ENCODE results near the gene CST5.
"Not testable (repeated sequence)": the region's sequence is repeated elsewhere in the genome, so short reads cannot be mapped to it uniquely, and the experiment has no call there.

Gene CST5

DNA sequence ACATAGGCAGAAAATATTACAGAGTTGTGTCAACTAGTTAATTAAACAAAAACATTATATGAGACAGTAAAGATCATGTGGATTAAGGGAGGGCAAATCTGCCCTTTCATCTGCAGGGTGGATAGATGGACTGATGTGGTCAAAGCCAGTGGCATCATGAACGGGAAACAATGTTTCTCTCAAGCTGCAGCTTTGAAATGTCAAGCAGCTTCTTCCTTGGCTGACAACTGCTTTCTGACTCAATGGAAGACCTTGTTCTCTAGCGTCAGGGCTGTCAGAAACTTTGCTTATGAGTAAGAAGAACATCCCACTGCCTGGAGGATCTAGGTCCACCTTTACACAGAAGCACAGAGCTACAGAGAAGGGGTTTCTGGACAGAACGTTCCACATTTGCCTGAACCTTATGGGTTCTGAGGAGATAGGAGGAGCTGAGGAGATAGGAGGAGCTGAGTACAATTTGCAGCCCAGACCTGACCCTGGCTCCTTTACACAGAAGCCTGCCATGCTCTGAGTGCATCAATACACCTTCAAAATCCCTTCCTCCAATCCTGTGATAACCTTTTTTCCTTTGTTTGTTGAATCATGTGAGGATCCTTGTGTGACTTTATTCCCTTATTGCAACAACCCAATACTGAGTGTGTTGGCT is 6.1 kb downstream of the CST5 start:
- 76% methylated on average over 3 of the region's 3 CpGs for WGBS
- Histone ChIP-seq H3K27ac (ENCODE audit: low read depth, low read length) (no peak overlapping the region), H3K4me3 (ENCODE audit: low read length) (no peak overlapping the region), H3K9ac (ENCODE audit: low read depth, low read length) (no peak overlapping the region), H3K27me3 (ENCODE audit: insufficient read depth, low read length) (no peaks in the 10 kb centered on the region; the same call in 1 of the 2 replicates), H3K4me1 (ENCODE audit: insufficient read depth, low read length) (peaks cover 33% of the 10 kb centered on the region), H3K36me3 (ENCODE audit: insufficient read depth, low read length) (no peaks in the 10 kb centered on the region), H3K9me3 (ENCODE audit: insufficient read depth, low read depth, low read length) (no peaks in the 10 kb centered on the region)

DNA sequence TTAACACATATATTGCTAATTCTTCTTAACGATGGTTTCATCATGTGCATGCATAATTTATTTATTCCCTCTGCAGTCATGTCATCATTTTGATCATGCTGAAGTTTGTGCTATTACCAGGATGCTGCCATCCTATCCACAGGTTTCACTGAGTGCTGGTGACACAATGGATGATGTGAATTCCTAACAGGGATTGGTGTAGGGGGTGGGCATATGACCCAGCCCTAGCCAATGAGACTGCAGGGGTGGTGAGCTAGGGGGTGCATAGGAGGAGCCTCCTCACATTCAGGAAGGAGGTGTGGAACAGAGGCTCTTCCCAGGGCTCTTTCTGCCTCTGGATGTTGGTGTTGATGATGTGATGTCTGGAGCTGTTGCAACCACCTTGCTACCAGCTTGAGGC is 7.5 kb downstream of the CST5 start:
- 100% methylated on average over 1 of the region's 1 CpG for WGBS
- Histone ChIP-seq H3K36me3 (ENCODE audit: insufficient read depth, low read length) (no peaks in the 10 kb centered on the region), H3K9ac (ENCODE audit: low read depth, low read length) (no peak overlapping the region), H3K9me3 (ENCODE audit: insufficient read depth, low read depth, low read length) (no peaks in the 10 kb centered on the region), H3K27ac (ENCODE audit: low read depth, low read length) (no peak overlapping the region), H3K27me3 (ENCODE audit: insufficient read depth, low read length) (no peaks in the 10 kb centered on the region; the same call in 1 of the 2 replicates), H3K4me3 (ENCODE audit: low read length) (no peak overlapping the region), H3K4me1 (ENCODE audit: insufficient read depth, low read length) (peaks cover 45% of the 10 kb centered on the region)

DNA sequence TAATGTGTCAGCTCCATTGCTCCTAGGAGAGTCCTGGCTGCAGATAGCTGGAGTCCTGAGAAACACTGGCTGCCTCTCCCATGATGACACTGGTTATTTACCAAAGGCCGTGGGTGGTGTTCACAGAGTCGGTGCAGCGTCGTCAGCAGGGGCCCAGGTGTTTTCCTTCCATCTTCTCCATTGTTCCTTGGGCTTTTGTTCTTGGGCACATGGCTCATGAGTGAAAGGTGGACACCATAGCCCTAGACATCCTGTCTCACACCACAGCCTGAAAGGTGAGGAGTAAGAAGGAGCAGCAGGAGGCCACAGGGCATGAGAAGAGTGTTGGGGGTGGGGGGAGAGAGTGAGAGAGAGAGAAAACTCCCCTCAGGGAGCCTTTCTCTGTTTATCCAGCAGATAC is 9.1 kb downstream of the CST5 start:
- Histone ChIP-seq H3K27ac (ENCODE audit: low read depth, low read length) (peak overlapping the region; percentile 43; the same call in 1 of the 2 replicates), H3K9me3 (ENCODE audit: insufficient read depth, low read depth, low read length) (no peaks in the 10 kb centered on the region), H3K4me1 (ENCODE audit: insufficient read depth, low read length) (peaks cover 56% of the 10 kb centered on the region), H3K4me3 (ENCODE audit: low read length) (no peak overlapping the region), H3K27me3 (ENCODE audit: insufficient read depth, low read length) (no peaks in the 10 kb centered on the region; the same call in 1 of the 2 replicates), H3K9ac (ENCODE audit: low read depth, low read length) (no peak overlapping the region), H3K36me3 (ENCODE audit: insufficient read depth, low read length) (no peaks in the 10 kb centered on the region)
- WGBS = 46% methylated on average over 4 of the region's 4 CpGs

DNA sequence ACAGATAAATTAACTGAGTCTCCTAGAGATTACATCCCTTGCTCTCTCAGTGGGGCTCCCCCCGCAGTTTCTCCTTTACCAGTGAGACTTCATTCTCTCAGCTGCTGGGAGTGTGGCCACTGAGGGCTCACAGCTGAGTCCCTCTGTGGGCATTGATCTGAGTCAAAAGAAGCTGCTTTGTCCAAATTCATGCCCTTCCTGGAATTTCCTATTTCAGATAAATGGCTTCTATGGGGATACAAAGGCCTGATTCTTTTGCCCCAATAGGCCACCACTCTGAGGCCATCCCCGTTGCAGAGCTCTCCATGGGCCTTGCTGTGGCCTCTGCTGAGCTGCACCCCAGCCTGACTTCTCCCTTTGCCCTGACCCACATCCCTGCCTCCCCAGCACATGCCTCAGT is 10.0 kb downstream of the CST5 start:
- no peaks in the 10 kb centered on the region for H3K36me3 ChIP-seq (ENCODE audit: insufficient read depth, low read length)
- H3K4me1 ChIP-seq (ENCODE audit: insufficient read depth, low read length) = peaks cover 56% of the 10 kb centered on the region
- peak overlapping the region; percentile 43; the same call in 1 of the 2 replicates for H3K27ac ChIP-seq (ENCODE audit: low read depth, low read length)
- H3K4me3 ChIP-seq (ENCODE audit: low read length) = no peak overlapping the region
- no peak overlapping the region for H3K9ac ChIP-seq (ENCODE audit: low read depth, low read length)
- 65% methylated on average over 2 of the region's 2 CpGs for WGBS
- H3K27me3 ChIP-seq (ENCODE audit: insufficient read depth, low read length) = no peaks in the 10 kb centered on the region; the same call in 1 of the 2 replicates
- no peaks in the 10 kb centered on the region for H3K9me3 ChIP-seq (ENCODE audit: insufficient read depth, low read depth, low read length)

DNA sequence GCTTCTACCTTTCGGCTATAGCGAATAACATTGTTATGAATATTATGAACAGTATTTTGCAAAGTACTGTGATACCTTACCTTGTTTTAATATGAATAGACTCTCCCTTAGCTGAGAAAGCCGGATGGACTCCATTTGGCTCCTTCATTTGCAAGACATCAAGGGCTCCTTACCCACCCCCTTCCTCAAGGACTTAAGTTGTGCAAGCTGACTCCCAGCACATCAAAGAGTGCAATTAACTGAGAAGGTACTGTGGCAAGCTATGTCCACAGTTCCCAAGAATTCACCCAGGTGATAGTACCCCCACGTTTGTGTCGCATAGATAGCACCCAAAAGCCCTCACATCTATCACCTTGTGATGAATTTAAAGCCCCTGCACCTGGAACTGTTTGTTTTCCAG is 11.2 kb downstream of the CST5 start:
- peaks cover 56% of the 10 kb centered on the region for H3K4me1 ChIP-seq (ENCODE audit: insufficient read depth, low read length)
- H3K9me3 ChIP-seq (ENCODE audit: insufficient read depth, low read depth, low read length) = no peaks in the 10 kb centered on the region
- H3K9ac ChIP-seq (ENCODE audit: low read depth, low read length) = no peak overlapping the region
- H3K4me3 ChIP-seq (ENCODE audit: low read length) = peak overlapping the region; percentile 33
- H3K36me3 ChIP-seq (ENCODE audit: insufficient read depth, low read length) = no peaks in the 10 kb centered on the region
- WGBS = 1% methylated on average over 3 of the region's 5 CpGs
- peak overlapping the region; percentile 11; the same call in 1 of the 2 replicates for H3K27ac ChIP-seq (ENCODE audit: low read depth, low read length)
- H3K27me3 ChIP-seq (ENCODE audit: insufficient read depth, low read length) = no peaks in the 10 kb centered on the region

DNA sequence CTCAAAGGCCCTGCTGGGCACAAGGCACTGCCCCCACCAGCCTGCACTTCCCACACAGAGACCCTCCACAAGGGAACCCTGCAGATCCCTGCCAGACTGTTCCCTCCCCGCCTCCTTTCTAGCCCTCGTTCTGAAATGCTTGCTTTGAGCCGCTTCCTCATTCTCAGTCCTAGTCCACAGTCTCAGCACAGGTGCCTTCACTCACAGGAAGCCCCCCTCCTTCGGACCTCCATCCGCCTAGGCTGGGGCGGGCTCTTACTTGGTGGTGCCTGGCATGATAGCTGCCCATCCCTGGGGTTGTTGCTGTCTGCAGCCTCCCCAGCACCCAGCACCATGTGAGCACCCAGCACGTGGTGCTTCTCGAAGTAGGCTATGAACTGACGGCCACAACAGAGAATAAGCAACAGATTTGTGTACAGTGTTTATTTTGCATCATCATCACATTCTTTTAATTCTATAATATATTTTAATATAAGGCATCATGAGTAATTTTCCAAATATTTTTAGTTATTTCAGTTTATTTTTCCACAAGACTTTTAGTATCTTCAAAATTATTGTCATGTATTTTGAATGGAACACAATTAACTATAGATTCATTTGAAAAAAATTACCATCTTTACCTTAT is 12.3 kb downstream of the CST5 start:
- 35% methylated on average over 6 of the region's 9 CpGs for WGBS
- Histone ChIP-seq H3K9ac (ENCODE audit: low read depth, low read length) (no peak overlapping the region), H3K4me1 (ENCODE audit: insufficient read depth, low read length) (peaks cover 56% of the 10 kb centered on the region), H3K4me3 (ENCODE audit: low read length) (no peak overlapping the region), H3K9me3 (ENCODE audit: insufficient read depth, low read depth, low read length) (no peaks in the 10 kb centered on the region), H3K27me3 (ENCODE audit: insufficient read depth, low read length) (no peaks in the 10 kb centered on the region), H3K36me3 (ENCODE audit: insufficient read depth, low read length) (no peaks in the 10 kb centered on the region), H3K27ac (ENCODE audit: low read depth, low read length) (no peak overlapping the region; the same call in 1 of the 2 replicates)

- WGBS = 43% methylated on average over 8 of the region's 10 CpGs
- not testable (repeated sequence) for H3K4me3 ChIP-seq (ENCODE audit: low read length); H3K27ac ChIP-seq (ENCODE audit: low read depth, low read length); H3K9ac ChIP-seq (ENCODE audit: low read depth, low read length); H3K36me3 ChIP-seq (ENCODE audit: insufficient read depth, low read length); H3K27me3 ChIP-seq (ENCODE audit: insufficient read depth, low read length); H3K9me3 ChIP-seq (ENCODE audit: insufficient read depth, low read depth, low read length); H3K4me1 ChIP-seq (ENCODE audit: insufficient read depth, low read length)
These were observed 18.8 kb downstream of the CST5 start for GRCh38 chr20:23860771-23861170.

DNA sequence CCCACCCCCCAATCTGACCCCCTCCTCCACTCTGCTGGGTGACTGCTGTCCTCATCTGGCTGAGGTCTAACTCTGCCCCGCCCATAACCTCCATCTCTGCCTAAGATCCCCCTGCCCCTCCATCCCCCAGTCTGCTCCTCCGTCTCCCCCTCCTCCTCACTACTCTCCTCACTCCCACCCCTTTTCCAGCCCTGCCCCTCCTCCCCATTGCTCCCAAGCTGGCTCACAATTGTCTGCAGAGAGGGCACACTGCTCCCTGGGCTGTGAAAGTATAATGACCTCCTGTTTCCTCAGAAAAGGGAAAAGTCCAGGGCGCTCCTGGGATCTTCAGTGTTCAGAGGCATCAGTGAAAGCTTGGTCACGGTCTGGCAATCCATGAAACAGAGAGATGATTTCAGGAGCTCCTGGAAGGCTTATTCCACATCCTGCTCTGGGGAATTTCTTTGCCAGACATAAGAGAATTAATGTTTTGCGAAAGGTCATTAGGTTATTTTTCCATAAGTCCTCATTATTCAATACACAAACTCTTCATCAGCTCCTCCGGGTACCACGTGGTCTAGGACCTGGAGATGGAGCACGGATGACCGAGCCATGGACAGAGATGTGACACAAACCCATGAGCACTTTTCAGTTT is 21.5 kb downstream of the CST5 start:
- Histone ChIP-seq H3K9me3 (ENCODE audit: insufficient read depth, low read depth, low read length) (no peaks in the 10 kb centered on the region), H3K27ac (ENCODE audit: low read depth, low read length) (peak overlapping the region; percentile 23; the same call in 1 of the 2 replicates), H3K36me3 (ENCODE audit: insufficient read depth, low read length) (no peaks in the 10 kb centered on the region), H3K27me3 (ENCODE audit: insufficient read depth, low read length) (no peaks in the 10 kb centered on the region), H3K4me1 (ENCODE audit: insufficient read depth, low read length) (peaks cover 6% of the 10 kb centered on the region), H3K4me3 (ENCODE audit: low read length) (no peak overlapping the region; the same call in 1 of the 2 replicates), H3K9ac (ENCODE audit: low read depth, low read length) (no peak overlapping the region)
- WGBS = 47% methylated on average over 9 of the region's 9 CpGs

GRCh38 chr20:23856736-23857135 is 22.8 kb downstream of the CST5 start:
- Histone ChIP-seq H3K27me3 (ENCODE audit: insufficient read depth, low read length) (no peaks in the 10 kb centered on the region), H3K4me1 (ENCODE audit: insufficient read depth, low read length) (peaks cover 6% of the 10 kb centered on the region), H3K4me3 (ENCODE audit: low read length) (no peak overlapping the region), H3K9ac (ENCODE audit: low read depth, low read length) (no peak overlapping the region), H3K27ac (ENCODE audit: low read depth, low read length) (no peak overlapping the region), H3K9me3 (ENCODE audit: insufficient read depth, low read depth, low read length) (no peaks in the 10 kb centered on the region), H3K36me3 (ENCODE audit: insufficient read depth, low read length) (no peaks in the 10 kb centered on the region)
- 90% methylated on average over 5 of the region's 5 CpGs for WGBS

- Histone ChIP-seq H3K27me3 (ENCODE audit: insufficient read depth, low read length) (no peaks in the 10 kb centered on the region), H3K4me3 (ENCODE audit: low read length) (no peak overlapping the region), H3K9me3 (ENCODE audit: insufficient read depth, low read depth, low read length) (no peaks in the 10 kb centered on the region), H3K27ac (ENCODE audit: low read depth, low read length) (no peak overlapping the region), H3K36me3 (ENCODE audit: insufficient read depth, low read length) (no peaks in the 10 kb centered on the region), H3K9ac (ENCODE audit: low read depth, low read length) (no peak overlapping the region), H3K4me1 (ENCODE audit: insufficient read depth, low read length) (peaks cover 6% of the 10 kb centered on the region)
- WGBS = 96% methylated on average over 5 of the region's 5 CpGs
These were observed 23.3 kb downstream of the CST5 start for GRCh38 chr20:23856226-23856625.

GRCh38 chr20:23841693-23842092 is 37.9 kb downstream of the CST5 start:
- no peaks in the 10 kb centered on the region for H3K4me1 ChIP-seq (ENCODE audit: insufficient read depth, low read length)
- H3K27me3 ChIP-seq (ENCODE audit: insufficient read depth, low read length) = 0 out of 2 replicates have a peak, but pooled peaks cover 2% of the 10 kb centered on the region
- no peak overlapping the region for H3K9ac ChIP-seq (ENCODE audit: low read depth, low read length)
- H3K36me3 ChIP-seq (ENCODE audit: insufficient read depth, low read length) = no peaks in the 10 kb centered on the region
- H3K9me3 ChIP-seq (ENCODE audit: insufficient read depth, low read depth, low read length) = no peaks in the 10 kb centered on the region
- no peak overlapping the region for H3K27ac ChIP-seq (ENCODE audit: low read depth, low read length)
- H3K4me3 ChIP-seq (ENCODE audit: low read length) = no peak overlapping the region
- WGBS = 93% methylated on average over 2 of the region's 2 CpGs
